SK-N-SH (cell line): Measurements from ENCODE around the gene BBS9. TPM values are rescaled to one million over a fixed set of nuclear protein-coding genes. Genes with fewer than 3 reads are reported as not detected.

ENCODE experiments used
- CTCF ChIA-PET: fragments of 300-600, 350-600 bp; formaldehyde crosslinking; extraction: SDS; loops from one replicate; lab custom pipeline; 2021; lab: Yijun Ruan, JAX
- POLR2A ChIA-PET: fragments of 350-600 bp; sonication (Branson Sonifier 250); formaldehyde crosslinking; extraction: SDS; loops from one replicate; lab custom pipeline; 2020; ENCODE audit warnings: antibody characterized with exemption, inconsistent platforms; lab: Yijun Ruan, JAX
- DNase-seq: peaks from one replicate; pipeline ENCODE4 v3.0.0; 2012
- H2AFZ ChIP-seq: fragments of 200-600 bp; sonication (generic); 2 replicates; pipeline ENCODE4 v1.8.1; 2016; ENCODE audit warnings: antibody characterized with exemption, mild to moderate bottlenecking, low read depth
- H3F3A ChIP-seq: fragments of 200-600 bp; sonication (generic); replicated peaks from 2 replicates; pipeline ENCODE3; 2016; ENCODE audit warnings: antibody characterized with exemption, mild to moderate bottlenecking; ENCODE audit not compliant: insufficient read depth
- H3K27ac ChIP-seq, 2 experiments: fragments of 200-500 bp in 1 of 2; fragments of 200-600 bp in 1 of 2; sonication (Bioruptor generic) in 1 of 2; sonication (generic), shearing (Covaris generic) in 1 of 2; 2 replicates each; pipeline versions ENCODE4 v1.5.1 to v1.6.1; 2014 to 2016; ENCODE audit warnings: low read depth in 2 of 2, inconsistent platforms in 1 of 2, low read length in 1 of 2, mild to moderate bottlenecking in 1 of 2, mixed read lengths in 1 of 2
- H3K27me3 ChIP-seq: fragments of 200-600 bp; sonication (generic), shearing (Covaris generic); 2 replicates; pipeline ENCODE4 v1.6.1; 2016; ENCODE audit warnings: mixed run types; ENCODE audit not compliant: insufficient read depth
- H3K36me3 ChIP-seq, 2 experiments: fragments of 200-500 bp in 1 of 2; fragments of 200-600 bp in 1 of 2; sonication (Bioruptor generic) in 1 of 2; sonication (generic) in 1 of 2; replicated peaks in 1 of 2; 2 replicates each; pipeline versions ENCODE3 to v1.5.1; 2014 to 2016; ENCODE audit warnings: low read length in 1 of 2, mild to moderate bottlenecking in 1 of 2; ENCODE audit not compliant: insufficient read depth in 2 of 2, control insufficient read depth in 1 of 2
- H3K4me1 ChIP-seq, 2 experiments: fragments of 200-500 bp in 1 of 2; fragments of 200-600 bp in 1 of 2; sonication (Bioruptor generic) in 1 of 2; sonication (generic), shearing (Covaris generic) in 1 of 2; 2 replicates each; pipeline versions ENCODE4 v1.5.1 to v1.6.1; 2014 to 2016; ENCODE audit warnings: low read depth in 1 of 2, low read length in 1 of 2, mixed run types in 1 of 2; ENCODE audit not compliant: insufficient read depth in 2 of 2, control insufficient read depth in 1 of 2
- H3K4me2 ChIP-seq: fragments of 200-600 bp; sonication (generic), shearing (Covaris generic); 2 replicates; pipeline ENCODE4 v1.6.1; 2017; ENCODE audit warnings: mixed run types
- H3K4me3 ChIP-seq, 2 experiments: fragments of 200-500 bp in 1 of 2; fragments of 200-600 bp in 1 of 2; sonication (Bioruptor generic) in 1 of 2; sonication (generic), shearing (Covaris generic) in 1 of 2; 2 replicates each; pipeline versions ENCODE4 v1.5.1 to v1.8.1; 2014 to 2016; ENCODE audit warnings: low read depth in 2 of 2, inconsistent platforms in 1 of 2, low read length in 1 of 2, mild to moderate bottlenecking in 1 of 2, mixed read lengths in 1 of 2, moderate library complexity in 1 of 2
- H3K79me2 ChIP-seq: fragments of 200-600 bp; sonication (generic); 2 replicates; pipeline ENCODE4 v1.8.1; 2017; ENCODE audit warnings: mild to moderate bottlenecking; ENCODE audit not compliant: insufficient read depth
- H3K9ac ChIP-seq: fragments of 200-600 bp; sonication (generic); 2 replicates; pipeline ENCODE4 v1.6.1; 2017; ENCODE audit warnings: mixed run types
- H3K9me2 ChIP-seq: fragments of 200-600 bp; sonication (generic); 2 replicates; pipeline ENCODE4 v1.6.1; 2017; ENCODE audit warnings: mixed run types
- H3K9me3 ChIP-seq: fragments of 200-600 bp; sonication (generic); 2 replicates; pipeline ENCODE4 v1.6.1; 2017; ENCODE audit warnings: mixed run types, mild to moderate bottlenecking, moderate library complexity
- H4K20me1 ChIP-seq: fragments of 200-600 bp; sonication (generic); 2 replicates; pipeline ENCODE4 v1.6.1; 2017; ENCODE audit warnings: mild to moderate bottlenecking, mixed run types; ENCODE audit not compliant: insufficient read depth
- CHD2 ChIP-seq: fragments of 150-350 bp; IDR thresholded peaks from 2 replicates; pipeline ENCODE4 v1.6.1; 2018; ENCODE audit warnings: low read length; ENCODE audit not compliant: partially characterized antibody
- CTCF ChIP-seq: fragments of 200-600 bp; sonication (generic); IDR thresholded peaks from 2 replicates; pipeline ENCODE4 v1.6.1; 2017; ENCODE audit warnings: antibody characterized with exemption, mild to moderate bottlenecking, moderate library complexity
- EP300 ChIP-seq, 2 experiments: IDR thresholded peaks; 2 replicates each; pipeline versions ENCODE4 v1.4.0 to v1.6.1; 2012; ENCODE audit warnings: borderline replicate concordance in 1 of 2, low read depth in 1 of 2, low read length in 1 of 2
- FOXM1 ChIP-seq: IDR thresholded peaks from 2 replicates; pipeline ENCODE4 v1.4.0; 2012; ENCODE audit warnings: low read depth, mild to moderate bottlenecking
- GATA2 ChIP-seq: sonication (generic); formaldehyde crosslinking; IDR thresholded peaks from 2 replicates; pipeline ENCODE4 v1.5.0; 2020; ENCODE audit warnings: mild to moderate bottlenecking, missing genetic modification reagents
- JUND ChIP-seq: IDR thresholded peaks from 2 replicates; pipeline ENCODE4 v1.4.0; 2012
- MEF2A ChIP-seq: IDR thresholded peaks from 2 replicates; pipeline ENCODE4 v1.4.0; 2012; ENCODE audit warnings: low read depth, borderline replicate concordance
- MXI1 ChIP-seq: IDR thresholded peaks from 2 replicates; pipeline ENCODE4 v1.6.1; 2012; ENCODE audit warnings: mild to moderate bottlenecking, low read depth, low read length, improper control_type of control experiment
- NRF1 ChIP-seq: IDR thresholded peaks from 2 replicates; pipeline ENCODE4 v1.6.1; 2012; ENCODE audit warnings: low read depth, mild to moderate bottlenecking, low read length
- POLR2AphosphoS5 ChIP-seq: IDR thresholded peaks from 2 replicates; pipeline ENCODE4 v1.6.1; 2012; ENCODE audit warnings: low read depth, low read length
- RAD21 ChIP-seq: IDR thresholded peaks from 2 replicates; pipeline ENCODE4 v1.6.1; 2012; ENCODE audit warnings: mild to moderate bottlenecking, low read length
- RCOR1 ChIP-seq: fragments of 150-350 bp; IDR thresholded peaks from 2 replicates; pipeline ENCODE4 v1.6.1; 2017; ENCODE audit warnings: antibody characterized with exemption, low read length
- REST ChIP-seq: IDR thresholded peaks from 2 replicates; pipeline ENCODE4 v1.6.1; 2012; ENCODE audit warnings: mild to moderate bottlenecking, low read depth, low read length, moderate library complexity
- RXRA ChIP-seq: IDR thresholded peaks from 2 replicates; pipeline ENCODE4 v1.4.0; 2012; ENCODE audit warnings: low read depth, mild to moderate bottlenecking, borderline replicate concordance
- SIN3A ChIP-seq: IDR thresholded peaks from 2 replicates; pipeline ENCODE4 v1.6.1; 2012; ENCODE audit warnings: low read depth, mild to moderate bottlenecking, low read length, moderate library complexity, borderline replicate concordance
- SMC3 ChIP-seq: IDR thresholded peaks from 2 replicates; pipeline ENCODE4 v1.6.1; 2012; ENCODE audit warnings: low read depth, low read length, improper control_type of control experiment
- ZBTB33 ChIP-seq: IDR thresholded peaks from 2 replicates; pipeline ENCODE4 v1.4.0; 2012; ENCODE audit warnings: low read depth, borderline replicate concordance
- WGBS: methylation state at CpG from one replicate; pipeline ENCODE4 v1.1.6; 2017; ENCODE audit warnings: low lambda C conversion rate; 5-methylcytosine and 5-hydroxymethylcytosine counted together
- polyA plus RNA-seq, 3 experiments: library from polyadenylated mRNA; depleted of rRNA; stranded (reverse); fragments of >200 nt; gene quantifications; 2 replicates each; pipeline ENCODE4 v1.2.3, GENCODE V29; 2012
- TF ChIP-seq, protein P1 (sequence below): fragments of 150-350 bp; IDR thresholded peaks from 2 replicates; pipeline ENCODE4 v1.6.1; 2016; ENCODE audit warnings: mild to moderate bottlenecking, low read depth, low read length
- TF ChIP-seq, protein P2 (sequence below): IDR thresholded peaks from 2 replicates; pipeline ENCODE4; 2012

Gene BBS9
- polyA plus RNA-seq, 1 of the 3 experiments (the other 2 are of a cell fraction): 7.5 TPM

DNA sequence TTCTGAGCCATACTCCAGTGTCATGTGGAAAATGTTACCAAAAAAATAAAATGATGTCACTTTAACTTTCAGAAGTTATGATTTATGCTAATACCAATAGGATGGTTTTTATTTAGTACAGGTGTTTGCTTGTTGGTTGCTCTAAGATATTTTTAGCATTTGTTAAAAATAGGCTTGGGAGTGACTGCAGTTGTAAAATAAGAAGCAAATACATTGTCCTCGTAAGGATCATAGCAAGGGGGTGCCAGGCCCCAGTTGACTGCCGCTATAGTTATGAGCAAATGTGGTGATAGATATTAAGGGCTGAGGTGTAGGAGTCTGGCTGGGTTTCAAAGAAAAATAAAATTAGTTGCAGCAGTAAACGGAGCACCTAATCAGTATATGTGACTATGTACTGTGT is 421.6 kb downstream of the BBS9 start (continued):
- TF ChIP-seq REST: no peak

DNA sequence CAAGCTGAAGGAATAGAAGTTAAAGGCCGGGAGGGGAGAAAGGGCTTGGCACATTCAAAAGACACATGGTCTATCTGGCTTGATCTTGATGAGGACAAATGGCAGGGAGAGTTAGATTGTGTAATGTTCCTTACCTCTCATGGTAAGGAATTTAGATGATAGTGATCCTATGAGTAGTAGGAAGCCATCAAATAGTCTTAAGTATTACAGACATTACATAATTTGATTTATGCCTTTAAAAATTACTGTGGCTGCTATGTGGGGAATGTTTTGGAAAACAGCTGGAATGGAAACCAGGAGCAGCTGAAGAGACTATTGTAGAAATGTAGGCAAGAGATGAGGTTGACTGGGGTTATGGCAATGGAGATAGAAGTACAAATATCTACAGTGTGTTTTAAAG is 424.7 kb downstream of the BBS9 start:
- no peaks in the 10 kb centered on the region for H4K20me1 ChIP-seq
- H3F3A ChIP-seq: no peaks in the 10 kb centered on the region
- H3K4me3 ChIP-seq: no peak overlapping the region
- WGBS: 56% methylated on average over 1 of the region's 1 CpG
- H3K36me3 ChIP-seq: no peaks in the 10 kb centered on the region
- no peaks in the 10 kb centered on the region for H3K9me3 ChIP-seq
- DNase-seq: no peak
- H2AFZ ChIP-seq: no peak overlapping the region
- ChIA-PET CTCF (no interaction called here), POLR2A (no interaction called here)
- no peak overlapping the region for H3K27ac ChIP-seq
- no peaks in the 10 kb centered on the region for H3K9me2 ChIP-seq
- no peaks in the 10 kb centered on the region for H3K79me2 ChIP-seq
- H3K9ac ChIP-seq: no peak overlapping the region
- H3K27me3 ChIP-seq: no peaks in the 10 kb centered on the region
- no peak for TF ChIP-seq SMC3
- no peak for TF ChIP-seq POLR2AphosphoS5
- TF ChIP-seq GATA2: no peak
- no peak for TF ChIP-seq EP300 (IDR thresholded peaks at IDR 0.05; ENCODE audit: borderline replicate concordance in 1 of 2, low read depth in 1 of 2, low read length in 1 of 2)
- TF ChIP-seq JUND: no peak
- no peak for TF ChIP-seq SIN3A
- TF ChIP-seq RCOR1: no peak
- TF ChIP-seq CHD2: no peak
- no peak for TF ChIP-seq MEF2A
- TF ChIP-seq RAD21: no peak
- no peak for TF ChIP-seq RXRA
- no peak for TF ChIP-seq NRF1
- TF ChIP-seq MXI1: no peak
- TF ChIP-seq, protein P1, sequence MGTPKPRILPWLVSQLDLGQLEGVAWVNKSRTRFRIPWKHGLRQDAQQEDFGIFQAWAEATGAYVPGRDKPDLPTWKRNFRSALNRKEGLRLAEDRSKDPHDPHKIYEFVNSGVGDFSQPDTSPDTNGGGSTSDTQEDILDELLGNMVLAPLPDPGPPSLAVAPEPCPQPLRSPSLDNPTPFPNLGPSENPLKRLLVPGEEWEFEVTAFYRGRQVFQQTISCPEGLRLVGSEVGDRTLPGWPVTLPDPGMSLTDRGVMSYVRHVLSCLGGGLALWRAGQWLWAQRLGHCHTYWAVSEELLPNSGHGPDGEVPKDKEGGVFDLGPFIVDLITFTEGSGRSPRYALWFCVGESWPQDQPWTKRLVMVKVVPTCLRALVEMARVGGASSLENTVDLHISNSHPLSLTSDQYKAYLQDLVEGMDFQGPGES: no peak
- no peak for TF ChIP-seq ZBTB33
- no peak for TF ChIP-seq FOXM1
- TF ChIP-seq CTCF: no peak
- TF ChIP-seq, protein P2, sequence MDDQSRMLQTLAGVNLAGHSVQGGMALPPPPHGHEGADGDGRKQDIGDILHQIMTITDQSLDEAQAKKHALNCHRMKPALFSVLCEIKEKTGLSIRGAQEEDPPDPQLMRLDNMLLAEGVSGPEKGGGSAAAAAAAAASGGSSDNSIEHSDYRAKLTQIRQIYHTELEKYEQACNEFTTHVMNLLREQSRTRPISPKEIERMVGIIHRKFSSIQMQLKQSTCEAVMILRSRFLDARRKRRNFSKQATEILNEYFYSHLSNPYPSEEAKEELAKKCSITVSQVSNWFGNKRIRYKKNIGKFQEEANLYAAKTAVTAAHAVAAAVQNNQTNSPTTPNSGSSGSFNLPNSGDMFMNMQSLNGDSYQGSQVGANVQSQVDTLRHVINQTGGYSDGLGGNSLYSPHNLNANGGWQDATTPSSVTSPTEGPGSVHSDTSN: no peak
- no peak overlapping the region for H3K4me2 ChIP-seq
- H3K4me1 ChIP-seq: no peaks in the 10 kb centered on the region; a peak in 1 of 4 replicates
